ENCODE measurements around the gene NUP107.
A peak's percentile ranks its signal among the peaks of the same experiment; 100 is the strongest.
"Not testable (repeated sequence)": the region's sequence is repeated elsewhere in the genome, so short reads cannot be mapped to it uniquely, and the experiment has no call there.

Gene NUP107

DNA sequence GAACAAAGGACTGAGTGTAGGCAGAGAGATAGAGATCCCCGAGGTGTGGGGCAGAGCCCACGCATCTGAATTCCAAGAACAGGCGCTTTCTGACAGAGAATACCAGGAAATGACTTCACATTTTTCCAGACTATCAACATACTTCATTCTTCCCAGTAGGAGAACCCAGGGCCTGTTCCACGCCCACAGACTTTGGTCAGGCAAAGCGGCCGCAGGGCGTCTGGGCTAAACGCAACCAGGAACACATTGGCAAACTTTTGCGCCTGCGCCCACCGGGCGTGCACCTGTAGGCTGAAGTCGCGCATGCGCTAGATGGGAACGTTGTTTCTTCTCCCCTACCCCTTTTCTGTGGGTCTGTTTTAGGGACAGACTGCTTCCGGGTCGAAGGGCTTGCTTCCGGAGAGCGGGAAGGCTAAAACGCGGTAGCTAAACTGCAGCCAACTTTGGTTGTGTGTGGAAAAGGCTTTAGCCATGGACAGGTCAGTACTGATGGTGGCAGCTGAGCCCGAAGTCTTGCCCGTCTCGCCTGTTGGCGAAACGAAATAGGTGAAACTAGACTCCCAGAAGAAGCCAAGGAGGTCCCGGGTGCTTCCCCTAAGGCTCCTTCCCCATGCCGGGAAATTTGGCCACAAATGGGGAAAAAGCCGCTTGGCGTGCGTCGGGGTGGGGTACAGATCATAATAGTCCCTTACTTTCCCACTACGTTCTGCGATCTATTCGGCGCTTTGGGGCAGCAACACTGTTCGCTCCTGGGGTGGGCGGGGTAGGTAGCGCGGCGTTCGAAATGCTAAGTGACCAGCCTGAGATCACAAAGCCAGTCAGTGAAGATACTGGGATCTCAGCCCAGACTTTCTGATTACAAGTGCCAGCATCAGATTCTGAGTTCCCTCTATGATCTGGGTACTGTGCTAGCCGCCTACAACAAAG is at the start of gene NUP107:
Gene NUP107, plus strand, starts transcription at position 384 of the 927 bp plus-strand sequence. Its CDS starts 88 bp downstream, at position 472.
- DNase-seq = peak; percentile 98

DNA sequence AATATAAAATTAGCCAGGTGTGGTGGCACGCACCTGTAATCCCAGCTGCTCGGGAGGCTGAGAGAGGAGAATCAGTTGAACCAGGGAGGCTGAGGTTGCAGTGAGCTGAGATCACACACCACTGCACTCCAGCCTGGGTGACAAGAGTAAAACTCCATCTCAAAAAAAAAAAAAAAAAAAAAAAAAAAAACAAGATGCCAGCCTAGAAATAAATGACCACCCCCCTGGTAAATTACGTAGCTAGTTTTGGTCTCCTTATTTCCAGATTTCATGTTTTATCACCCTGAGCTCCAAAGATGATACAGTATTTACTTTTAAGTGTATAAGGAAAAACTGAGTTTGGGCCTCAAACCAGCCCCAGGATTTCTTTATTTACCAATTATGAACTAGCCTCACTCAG is 49.3 kb upstream of the NUP107 start:
- not testable (repeated sequence) for DNase-seq

DNA sequence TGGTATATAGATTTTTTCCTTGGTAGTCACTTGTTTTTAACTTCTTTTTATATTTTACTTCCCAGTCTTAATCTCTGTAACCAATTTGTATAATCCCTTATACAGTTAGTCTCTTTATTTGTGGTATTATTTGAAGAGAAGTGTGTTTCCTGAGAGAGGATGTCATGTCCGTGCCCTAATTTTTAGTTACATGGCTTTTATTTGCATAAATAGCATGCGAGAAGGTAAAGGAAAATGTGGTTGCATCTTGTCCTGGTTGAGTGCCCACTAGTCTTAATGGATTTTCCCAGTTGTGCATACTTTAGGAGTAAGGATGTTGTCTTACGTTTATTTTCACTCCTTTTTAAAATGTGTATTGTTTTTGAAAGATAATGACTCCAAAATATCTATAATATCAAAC is 48.6 kb upstream of the NUP107 start:
- DNase-seq = no peak

DNA sequence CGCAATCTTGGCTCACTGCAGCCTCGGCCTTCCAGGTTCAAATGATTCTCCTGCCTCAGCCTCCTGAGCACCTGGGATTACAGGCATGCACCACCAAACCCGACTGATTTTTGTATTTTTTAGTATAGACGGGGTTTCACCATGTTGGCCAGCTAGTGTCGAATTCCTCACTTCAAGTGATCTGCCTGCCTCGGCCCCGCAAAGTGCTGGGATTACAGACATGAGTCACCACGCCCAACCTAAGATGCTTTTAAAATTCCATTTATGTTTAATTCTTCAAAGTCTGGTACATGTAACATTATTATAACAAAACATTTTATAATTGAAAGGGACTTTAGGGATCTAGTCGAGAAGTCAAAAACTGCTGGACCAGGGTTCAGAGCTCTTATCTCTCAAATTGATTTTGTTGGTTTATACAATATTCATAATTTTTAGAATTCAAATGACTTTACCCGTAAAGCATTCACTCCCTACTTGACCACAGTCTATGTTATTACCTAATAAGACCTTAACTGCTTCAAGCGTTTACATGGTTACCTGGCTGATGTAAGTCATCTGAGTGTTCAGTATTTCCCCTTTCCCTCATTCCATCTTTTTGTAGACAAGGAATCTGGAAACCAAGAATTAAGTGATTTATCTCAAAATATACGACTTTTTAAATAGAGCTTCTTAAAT is 47.9 kb upstream of the NUP107 start:
- DNase-seq = no peak

DNA sequence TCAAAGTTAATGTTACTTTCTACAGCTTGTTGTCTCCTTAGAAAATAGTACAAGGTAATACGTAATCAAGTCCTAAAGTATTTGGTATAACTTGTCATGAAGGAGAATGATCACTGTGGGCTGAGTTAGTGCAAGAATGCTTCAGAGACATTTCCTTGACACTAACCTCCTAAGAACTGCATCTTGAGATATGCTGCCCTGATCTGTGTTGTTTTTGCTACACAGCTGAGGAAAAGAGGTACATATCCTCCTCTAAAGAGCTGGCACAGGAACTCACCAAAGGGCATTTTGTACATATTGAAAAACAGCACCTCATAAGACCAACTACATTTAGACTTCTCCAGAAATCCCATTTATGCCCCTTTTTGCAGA is 47.4 kb upstream of the NUP107 start:
- DNase-seq = no peak

DNA sequence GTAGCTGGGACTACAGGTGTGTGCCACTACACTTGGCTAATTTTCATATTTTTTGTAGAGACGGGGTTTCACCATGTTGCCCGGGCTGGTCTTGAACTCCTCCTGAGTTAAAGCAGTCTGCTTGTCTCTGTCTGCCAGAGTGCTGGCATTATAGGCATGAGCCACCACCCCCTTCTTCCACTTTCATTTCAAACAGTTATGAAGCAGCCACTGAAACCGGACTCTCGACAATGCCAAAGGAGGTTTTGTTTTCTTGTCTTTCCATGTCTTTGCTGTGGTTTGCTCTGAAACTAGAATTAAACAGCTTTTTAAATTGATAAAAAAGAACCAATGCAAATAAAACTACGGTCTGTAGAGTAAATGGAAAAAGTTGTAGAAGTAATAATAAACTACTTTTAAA is 45.6 kb upstream of the NUP107 start:
- DNase-seq = peak; percentile 81

DNA sequence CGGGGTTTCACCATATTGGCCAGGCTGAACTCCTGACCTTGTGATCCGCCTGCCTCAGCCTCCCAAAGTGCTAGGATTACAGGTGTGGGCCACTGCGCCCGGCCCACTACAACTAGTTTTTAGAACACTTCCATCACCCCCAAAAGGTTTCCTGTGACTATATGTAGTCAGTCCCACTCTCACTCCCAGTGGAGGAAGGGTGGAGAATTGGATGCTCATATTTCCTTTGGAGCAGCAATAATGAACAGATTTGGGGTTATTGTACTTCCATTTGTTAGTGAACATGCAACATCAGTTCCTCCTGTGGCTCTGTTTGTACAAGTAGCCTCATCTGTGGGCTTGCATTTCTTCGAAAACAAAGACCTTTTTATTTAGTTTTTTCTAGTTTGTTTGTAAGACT is 40.3 kb upstream of the NUP107 start:
- no peak for DNase-seq

DNA sequence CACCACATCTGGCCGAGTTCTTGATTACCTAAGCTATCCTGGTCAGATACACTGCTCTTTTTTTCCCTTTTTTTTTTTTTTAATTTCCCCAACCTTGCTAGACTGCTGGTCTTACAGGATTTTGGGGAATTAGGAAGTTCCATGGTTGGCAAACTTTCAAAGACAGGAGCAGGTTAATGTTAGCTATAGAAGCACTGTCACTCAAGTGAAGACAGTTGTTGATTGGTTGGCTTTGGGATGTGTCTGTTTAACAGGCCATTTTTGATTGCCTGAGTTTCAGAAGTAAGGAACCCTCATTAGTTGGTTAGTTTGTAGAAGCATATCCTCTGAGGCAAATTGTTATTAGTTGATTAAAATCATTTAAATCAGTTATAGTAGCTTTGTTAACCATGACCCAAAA is 39.3 kb upstream of the NUP107 start:
- DNase-seq = no peak

DNA sequence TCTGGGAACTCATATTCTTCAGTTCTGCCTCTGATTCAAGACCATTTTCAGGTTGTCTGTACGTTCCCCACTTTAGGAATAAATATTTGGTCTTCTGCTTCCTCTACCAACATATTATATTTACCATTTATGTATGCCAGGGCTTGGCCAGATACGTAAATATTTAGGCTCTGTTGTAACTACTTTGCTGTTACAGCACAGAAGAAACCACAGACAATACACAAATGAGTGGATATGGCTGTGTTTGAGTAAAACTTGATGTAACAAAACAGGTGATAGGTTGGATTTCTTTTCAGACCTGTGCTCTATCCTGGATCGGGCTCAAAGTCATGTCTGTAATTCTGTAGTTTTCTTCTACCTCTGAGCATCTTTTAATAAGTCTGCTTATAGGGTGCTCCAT is 38.6 kb upstream of the NUP107 start:
- DNase-seq = peak; percentile 83

DNA sequence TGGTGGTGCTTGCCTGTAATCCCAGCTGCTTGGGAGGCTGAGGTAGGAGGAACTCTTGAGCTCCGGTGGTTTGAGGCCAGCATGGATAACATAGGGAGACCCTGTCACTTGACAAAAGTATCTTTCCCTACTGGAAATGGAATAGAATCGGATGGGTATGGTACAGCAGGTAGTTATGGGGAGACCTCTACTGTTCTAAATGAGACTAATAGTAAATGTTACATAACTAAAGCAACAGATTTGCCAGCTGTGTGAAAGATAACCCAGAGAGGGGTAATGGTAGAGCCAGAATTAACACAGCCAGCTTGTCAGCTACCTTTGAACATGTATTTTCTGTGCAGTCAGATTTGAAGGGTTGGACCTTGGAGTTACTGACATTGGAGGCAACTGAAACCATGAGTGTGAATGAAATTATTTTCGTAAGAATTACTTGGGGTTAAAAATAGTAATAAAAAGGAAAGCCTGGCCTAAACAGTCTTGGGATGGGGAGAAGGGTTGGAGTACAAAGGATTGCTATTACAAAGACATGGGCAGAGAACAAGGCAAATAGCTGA is 21.7 kb upstream of the NUP107 start:
- DNase-seq = no peak

DNA sequence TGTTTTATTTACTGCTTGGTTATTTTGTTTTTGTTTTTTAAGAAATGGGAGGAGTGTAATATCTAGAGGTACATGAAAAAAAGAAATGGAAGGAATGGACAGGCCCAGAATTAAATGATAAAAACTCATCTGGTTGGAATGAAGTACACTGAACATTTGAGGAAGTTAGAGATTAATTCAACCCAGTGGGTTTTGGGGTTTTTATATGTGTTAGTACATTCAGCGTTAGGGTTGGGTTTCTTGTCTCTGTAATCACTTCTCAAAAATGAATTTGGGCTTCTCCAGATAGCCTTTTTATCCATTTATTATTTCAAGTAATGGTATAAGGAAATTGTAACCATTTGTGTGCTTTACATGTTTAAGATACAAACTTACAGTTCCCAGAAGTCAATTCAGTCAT is 19.5 kb upstream of the NUP107 start:
- DNase-seq = no peak

DNA sequence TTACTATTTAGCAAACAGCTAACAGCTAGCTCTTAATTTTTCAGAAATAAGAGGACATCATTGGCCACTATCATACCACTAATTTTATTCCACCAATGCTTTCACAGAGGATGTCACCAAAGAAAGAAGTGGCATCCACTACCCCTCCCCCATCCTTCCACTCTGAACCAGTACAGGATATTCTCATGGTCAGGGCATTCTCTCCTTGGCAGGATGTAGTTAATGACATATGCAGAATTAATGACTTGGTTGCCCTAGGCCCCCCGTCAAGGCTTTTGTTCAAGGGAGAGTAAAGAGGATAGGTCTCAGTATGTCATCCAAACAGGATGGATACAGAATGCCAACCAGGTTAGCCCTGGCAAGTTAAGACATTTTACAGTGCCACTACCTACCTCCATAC is 18.9 kb upstream of the NUP107 start:
- no peak for DNase-seq

DNA sequence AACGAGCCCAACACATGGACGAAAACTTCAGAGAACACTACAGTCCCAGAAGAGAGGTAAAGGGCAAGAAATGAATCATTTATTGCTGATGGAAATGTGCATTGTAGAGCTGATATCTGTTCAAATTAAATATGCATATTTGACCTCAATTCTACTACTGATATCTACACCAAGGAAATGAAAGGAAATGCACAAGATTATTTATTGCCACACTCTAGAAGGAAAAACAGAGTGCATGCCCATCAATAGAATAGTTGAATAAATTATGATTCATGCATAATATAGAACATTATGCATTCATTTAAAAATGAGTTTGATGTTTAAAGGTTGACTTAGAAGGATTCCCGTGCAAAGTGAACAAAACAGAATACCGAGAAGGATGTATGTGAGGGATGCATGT is 15.6 kb upstream of the NUP107 start:
- DNase-seq = no peak

DNA sequence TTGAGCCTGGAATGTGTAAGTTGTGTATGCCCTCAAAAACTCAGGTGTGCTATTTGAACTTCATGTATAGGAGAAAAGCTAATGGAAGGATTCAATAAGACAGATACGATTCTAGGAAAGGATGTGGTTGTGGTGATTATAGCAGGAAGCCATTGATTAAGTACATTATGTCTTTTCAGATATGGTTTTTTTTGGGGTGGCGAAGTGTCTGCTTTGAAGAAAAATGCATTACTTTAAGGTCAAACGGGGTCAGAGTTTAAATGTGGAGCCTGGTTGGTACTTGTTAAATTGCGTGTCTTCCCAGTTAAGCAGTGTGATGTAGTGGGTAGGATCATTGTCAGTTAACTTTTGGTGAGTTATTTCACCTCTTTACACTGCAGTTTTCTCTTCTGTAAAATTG is 13.0 kb upstream of the NUP107 start:
- DNase-seq = peak; percentile 50

DNA sequence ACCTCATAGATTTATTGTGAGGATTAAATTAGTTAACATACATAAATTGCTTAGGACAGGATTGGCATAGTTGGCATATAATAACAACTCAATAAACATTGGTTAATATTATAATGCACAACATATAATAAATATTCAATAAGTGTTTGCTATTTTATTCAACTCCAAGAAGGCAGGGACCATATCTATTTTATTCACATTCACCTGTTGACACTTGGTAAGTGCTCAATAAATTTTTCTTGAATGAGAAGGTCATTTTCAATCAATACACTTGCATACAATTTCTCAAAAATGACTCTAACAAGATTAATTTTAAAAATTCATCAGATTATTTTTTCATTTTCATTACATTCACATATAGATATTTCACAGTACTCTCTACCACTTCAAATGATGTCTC is 12.4 kb upstream of the NUP107 start:
- no peak for DNase-seq

DNA sequence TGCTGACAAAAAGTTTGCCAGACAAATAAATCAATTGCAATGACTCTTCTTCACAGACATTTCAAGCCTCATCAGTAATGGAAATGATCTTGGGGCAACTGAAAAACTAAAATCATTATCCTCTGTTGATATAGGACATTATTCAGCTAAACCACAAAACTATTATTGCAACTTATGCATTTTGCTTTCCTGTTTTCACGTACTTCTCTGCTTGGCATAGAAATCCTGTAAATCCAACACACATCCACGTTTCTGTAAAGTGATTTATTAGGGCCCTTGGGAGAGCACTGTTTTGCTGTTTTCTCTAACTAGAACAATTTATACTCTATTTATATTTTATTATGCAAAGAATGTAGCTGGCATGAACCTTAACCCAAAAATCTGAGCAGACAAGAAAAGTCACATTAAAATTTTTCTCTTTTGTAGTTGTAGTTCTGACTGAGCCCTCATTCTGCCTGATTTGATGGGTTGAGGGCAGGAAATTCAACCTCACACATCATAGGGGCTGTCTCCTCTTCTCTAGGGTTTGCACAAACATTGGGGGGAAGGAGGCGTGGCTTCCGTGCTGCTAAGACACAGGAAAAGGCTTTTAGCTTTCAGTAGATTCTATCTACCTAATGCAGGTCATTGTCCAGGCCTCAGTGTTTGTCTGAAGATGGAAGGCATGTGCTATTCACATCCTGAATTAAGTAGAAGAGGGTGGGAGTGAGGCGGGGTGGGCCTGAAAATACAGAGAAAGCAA is 11.5 kb upstream of the NUP107 start:
- peak; percentile 76 for DNase-seq

DNA sequence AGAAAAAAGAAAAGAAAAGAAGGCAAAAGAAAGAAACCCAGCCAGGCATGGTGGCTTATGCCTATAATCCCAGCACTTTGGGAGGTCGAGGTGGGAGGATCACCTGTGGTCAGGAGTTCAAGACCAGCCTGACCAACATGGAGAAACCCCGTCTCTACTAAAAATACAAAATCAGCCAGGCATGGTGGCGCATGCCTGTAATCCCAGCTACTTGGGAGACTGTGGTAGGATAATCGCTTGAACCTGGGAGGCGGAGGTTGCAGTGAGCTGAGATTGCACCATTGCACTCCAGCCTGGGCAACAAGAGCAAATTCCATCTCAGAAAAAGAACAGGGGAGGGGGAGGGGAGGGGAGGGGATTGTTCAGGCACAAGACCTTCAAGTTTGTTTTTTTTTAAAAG is 9.9 kb upstream of the NUP107 start:
- not testable (repeated sequence) for DNase-seq

DNA sequence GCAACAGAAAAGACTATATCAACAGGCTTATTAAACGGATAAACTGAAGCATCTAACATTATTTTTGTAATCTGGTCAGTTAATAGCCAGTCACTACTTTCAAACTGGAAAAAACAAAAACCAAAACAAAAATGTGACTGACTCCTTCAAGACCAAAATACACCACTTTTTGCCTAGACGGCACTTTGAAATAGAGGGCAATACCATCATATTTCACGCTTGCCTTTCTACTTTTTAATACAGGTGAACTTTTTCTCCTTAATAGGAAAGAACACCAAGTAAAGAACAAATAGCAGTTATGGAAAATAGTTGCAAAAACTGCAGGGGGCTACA is 550 bp upstream of the NUP107 start:
- no peak for DNase-seq

DNA sequence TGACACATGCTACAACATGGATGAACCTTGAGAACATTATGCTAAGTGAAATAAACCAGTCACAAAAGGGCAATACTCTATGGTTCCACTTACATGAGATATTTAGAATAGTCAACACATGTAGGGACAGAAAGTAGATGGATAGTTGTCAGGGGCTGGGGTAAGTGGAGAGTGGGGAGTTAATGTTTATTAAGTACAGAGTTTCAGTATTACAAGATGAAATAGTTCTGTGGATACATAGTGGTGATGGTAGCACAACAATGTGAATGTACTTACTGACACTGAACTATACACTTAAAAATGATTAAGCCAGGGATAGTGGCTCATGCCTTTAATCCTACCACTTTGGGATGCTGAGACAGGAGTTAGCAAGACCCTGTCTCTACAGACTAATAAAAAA is 8.7 kb downstream of the NUP107 start:
- no peak for DNase-seq

DNA sequence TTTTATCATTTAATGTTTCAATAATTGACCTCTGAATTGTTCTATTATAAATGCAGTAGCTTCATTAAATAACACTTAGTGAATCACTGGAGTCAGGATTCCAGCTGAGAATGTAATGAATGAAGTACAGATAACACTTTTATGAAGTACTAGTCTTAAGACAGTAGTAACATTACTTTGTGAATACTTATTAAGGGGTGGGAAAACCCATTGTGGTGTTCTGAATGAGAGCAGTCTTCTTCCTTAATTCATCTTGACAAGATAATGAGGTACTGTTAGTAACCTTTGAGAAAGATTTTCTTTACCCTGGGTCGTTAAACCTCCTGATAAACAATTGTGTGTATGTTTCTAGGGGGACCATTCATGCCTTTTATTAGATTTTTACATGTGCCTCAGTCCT is 12.7 kb downstream of the NUP107 start:
- no peak for DNase-seq

DNA sequence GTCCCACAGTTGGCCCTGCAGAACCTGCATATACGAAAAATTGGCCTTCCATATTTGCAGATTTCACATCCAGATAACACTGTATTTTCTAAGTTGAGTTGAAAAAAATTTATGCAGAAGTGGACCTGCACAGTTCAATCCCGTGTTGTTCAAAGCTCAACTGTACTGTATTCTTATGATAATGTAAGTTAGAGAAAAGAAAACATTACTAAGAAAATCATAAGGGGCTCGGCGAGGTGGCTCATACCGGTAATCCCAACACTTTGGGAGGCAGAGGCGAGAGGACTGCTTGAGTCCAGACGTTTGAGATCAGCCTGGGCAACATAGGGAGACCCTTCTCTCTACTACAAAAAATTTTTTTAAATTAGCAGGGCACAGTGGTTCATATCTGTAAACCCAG is 41.0 kb downstream of the NUP107 start:
- DNase-seq = no peak

DNA sequence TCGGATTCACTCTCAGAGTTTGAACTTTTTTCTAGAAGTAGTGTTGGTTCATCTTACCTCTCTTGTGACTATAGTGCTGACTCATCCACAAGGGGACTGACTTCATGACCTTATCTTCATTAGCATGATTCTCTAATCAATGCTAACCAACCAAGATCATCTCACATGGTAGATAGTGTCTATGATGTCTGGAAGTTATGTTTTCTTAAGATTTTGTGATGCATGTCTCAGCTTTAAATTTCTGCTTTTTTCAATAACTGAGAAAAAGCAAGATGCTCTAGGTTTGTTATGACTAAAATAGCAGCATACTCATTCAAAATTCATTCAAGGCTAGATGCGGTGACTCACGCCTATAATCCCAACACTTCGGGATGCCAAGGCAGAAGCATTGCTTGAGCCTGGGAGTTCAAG is 46.9 kb downstream of the NUP107 start:
- no peak for DNase-seq

DNA sequence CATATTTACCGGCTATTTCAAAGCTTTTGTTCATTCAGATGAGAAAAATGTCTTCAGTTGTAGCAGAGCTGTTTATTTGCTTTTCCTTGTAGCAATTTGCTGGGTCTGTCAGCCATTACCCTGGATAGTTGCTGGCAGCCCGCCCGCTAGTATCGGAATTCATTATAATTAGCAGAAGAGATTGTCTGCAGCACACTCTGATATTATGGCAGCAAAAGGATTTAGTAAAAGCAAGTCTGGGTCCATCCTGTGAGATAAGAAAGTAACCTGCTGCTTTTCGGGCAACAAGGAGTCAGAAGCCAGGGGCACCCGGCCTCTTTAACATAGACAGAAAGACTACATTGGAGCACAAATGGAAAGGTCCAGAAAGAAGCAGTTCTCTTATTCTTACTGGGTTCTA is 53.1 kb downstream of the NUP107 start:
- DNase-seq = no peak

DNA sequence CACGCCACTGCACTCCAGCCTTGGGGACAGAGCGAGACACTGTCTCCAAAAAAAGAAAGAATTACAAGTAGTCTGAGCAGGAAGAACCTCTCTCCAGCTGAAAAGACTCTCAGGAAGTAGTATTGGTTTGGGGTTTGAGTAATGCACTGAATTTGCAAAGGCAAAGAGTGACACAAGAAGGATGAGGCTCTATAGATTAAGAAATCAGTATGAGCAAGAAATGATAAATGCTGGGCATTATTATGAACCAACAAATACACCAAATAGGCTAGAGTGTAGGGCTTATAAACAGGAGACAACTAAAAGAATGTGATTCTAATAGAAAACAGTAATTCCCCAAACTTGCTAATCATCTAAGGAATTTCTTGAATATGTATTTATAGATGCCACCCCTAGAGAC is 56.6 kb downstream of the NUP107 start:
- DNase-seq = peak; percentile 16

Measured in activated CD4-positive, alpha-beta T cell treated with anti-CD3 and anti-CD28 coated beads, Interleukin-10, Interleukin-2, amounts not matched to agents 100 ng/mL and 50 ng/mL, durations not matched to agents 16 hours and 8 hours (primary cell).